Calu3 (cell line): ENCODE measurements around the gene DCC. TPM values are rescaled to one million over a fixed set of nuclear protein-coding genes. Genes with fewer than 3 reads are reported as not detected.

Experiments
- BruUV-seq: library from RNA; stranded (reverse); fragments of 400-500 nt; replicated peaks from 2 replicates; lab custom pipeline; 2021; lab: Mats Ljungman, UMichigan
- CTCF ChIA-PET: fragments of 300-600 bp; sonication (Branson Sonifier 250); formaldehyde crosslinking; loops from one replicate; lab custom pipeline; 2022; ENCODE audit warnings: antibody characterized with exemption; lab: Charles Lee
- DNase-seq: peaks from one replicate; pipeline ENCODE4 v3.0.0; 2022
- H3K27ac Mint-ChIP-seq: one replicate; pipeline ENCODE4 v1.8.0; 2022; ENCODE audit warnings: mixed read lengths; ENCODE audit not compliant: unreplicated experiment
- H3K27me3 Mint-ChIP-seq: one replicate; pipeline ENCODE4 v1.8.0; 2022; ENCODE audit warnings: mixed read lengths; ENCODE audit not compliant: unreplicated experiment
- H3K36me3 Mint-ChIP-seq: one replicate; pipeline ENCODE4 v1.8.0; 2022; ENCODE audit warnings: mild to moderate bottlenecking, moderate library complexity, mixed read lengths; ENCODE audit not compliant: insufficient read depth, unreplicated experiment
- H3K4me1 Mint-ChIP-seq: one replicate; pipeline ENCODE4 v1.8.0; 2022; ENCODE audit warnings: mild to moderate bottlenecking, low read depth, mixed read lengths; ENCODE audit not compliant: unreplicated experiment
- H3K4me3 Mint-ChIP-seq: one replicate; pipeline ENCODE4 v1.8.0; 2022; ENCODE audit warnings: mild to moderate bottlenecking, low read depth, moderate library complexity, mixed read lengths; ENCODE audit not compliant: unreplicated experiment
- H3K9me3 Mint-ChIP-seq: one replicate; pipeline ENCODE4 v1.8.0; 2022; ENCODE audit warnings: low read depth, mixed read lengths; ENCODE audit not compliant: unreplicated experiment
- intact Hi-C: fragments of 100-400 bp; cut with micrococcal nuclease; formaldehyde crosslinking; loops from one replicate; pipeline ENCODE4 v1.10.0; 2022; ENCODE audit not compliant: unreplicated experiment
- total RNA-seq: library from RNA; stranded (reverse); gene quantifications from 2 replicates; pipeline ENCODE4 v1.2.3, GENCODE V29; 2022
- TF ChIP-seq, protein P1 (sequence below): fragments of 200-600 bp; IDR thresholded peaks from one replicate; pipeline ENCODE4 v1.8.0; 2022; ENCODE audit warnings: antibody characterized with exemption; ENCODE audit not compliant: unreplicated experiment

The DCC gene
- total RNA-seq, 1 experiment from 2014 or later: not detected

- no peak overlapping the region for H3K4me3 Mint-ChIP-seq
- peaks cover 4% of the 10 kb centered on the region for H3K9me3 Mint-ChIP-seq
- no peaks in the 10 kb centered on the region for H3K4me1 Mint-ChIP-seq
- CTCF ChIA-PET: no interaction called here
- TF ChIP-seq, protein P1, sequence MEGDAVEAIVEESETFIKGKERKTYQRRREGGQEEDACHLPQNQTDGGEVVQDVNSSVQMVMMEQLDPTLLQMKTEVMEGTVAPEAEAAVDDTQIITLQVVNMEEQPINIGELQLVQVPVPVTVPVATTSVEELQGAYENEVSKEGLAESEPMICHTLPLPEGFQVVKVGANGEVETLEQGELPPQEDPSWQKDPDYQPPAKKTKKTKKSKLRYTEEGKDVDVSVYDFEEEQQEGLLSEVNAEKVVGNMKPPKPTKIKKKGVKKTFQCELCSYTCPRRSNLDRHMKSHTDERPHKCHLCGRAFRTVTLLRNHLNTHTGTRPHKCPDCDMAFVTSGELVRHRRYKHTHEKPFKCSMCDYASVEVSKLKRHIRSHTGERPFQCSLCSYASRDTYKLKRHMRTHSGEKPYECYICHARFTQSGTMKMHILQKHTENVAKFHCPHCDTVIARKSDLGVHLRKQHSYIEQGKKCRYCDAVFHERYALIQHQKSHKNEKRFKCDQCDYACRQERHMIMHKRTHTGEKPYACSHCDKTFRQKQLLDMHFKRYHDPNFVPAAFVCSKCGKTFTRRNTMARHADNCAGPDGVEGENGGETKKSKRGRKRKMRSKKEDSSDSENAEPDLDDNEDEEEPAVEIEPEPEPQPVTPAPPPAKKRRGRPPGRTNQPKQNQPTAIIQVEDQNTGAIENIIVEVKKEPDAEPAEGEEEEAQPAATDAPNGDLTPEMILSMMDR: no peak
- no peak for DNase-seq
- no peaks in the 10 kb centered on the region for H3K27me3 Mint-ChIP-seq
- intact Hi-C loops: no loop called here
- no peak overlapping the region for H3K27ac Mint-ChIP-seq
- BruUV-seq: no TSS peak
- H3K36me3 Mint-ChIP-seq: no peaks in the 10 kb centered on the region
These were observed 813.8 kb downstream of the DCC start for GRCh38 chr18:53153800-53154199.

DNA sequence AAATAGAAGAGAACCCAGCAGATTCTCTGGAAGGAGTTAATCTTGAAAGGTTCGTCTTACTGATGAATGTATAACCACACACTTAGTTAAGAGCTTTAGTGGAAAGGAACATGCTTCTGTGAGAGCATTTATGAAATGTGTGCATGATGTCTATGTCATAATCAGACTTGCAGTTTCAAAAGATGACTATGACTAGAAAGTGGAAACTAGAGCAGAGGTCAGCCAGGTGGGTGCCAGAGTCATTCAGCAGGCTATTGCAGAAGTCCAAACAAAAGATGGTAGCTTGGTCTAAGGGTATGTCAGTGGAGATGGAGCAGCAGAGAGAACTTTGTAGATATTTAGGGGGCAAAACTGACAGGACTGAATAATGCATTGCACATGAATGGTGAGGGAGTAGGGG is 825.8 kb downstream of the DCC start:
- H3K27me3 Mint-ChIP-seq: no peaks in the 10 kb centered on the region
- H3K4me1 Mint-ChIP-seq: no peaks in the 10 kb centered on the region
- H3K36me3 Mint-ChIP-seq: no peaks in the 10 kb centered on the region
- peaks cover 15% of the 10 kb centered on the region for H3K9me3 Mint-ChIP-seq
- no peak overlapping the region for H3K4me3 Mint-ChIP-seq
- BruUV-seq: no TSS peak
- no peak overlapping the region for H3K27ac Mint-ChIP-seq
- no peak for DNase-seq
- TF ChIP-seq, protein P1: no peak
- CTCF ChIA-PET: no interaction called here
- intact Hi-C loops: no loop called here

DNA sequence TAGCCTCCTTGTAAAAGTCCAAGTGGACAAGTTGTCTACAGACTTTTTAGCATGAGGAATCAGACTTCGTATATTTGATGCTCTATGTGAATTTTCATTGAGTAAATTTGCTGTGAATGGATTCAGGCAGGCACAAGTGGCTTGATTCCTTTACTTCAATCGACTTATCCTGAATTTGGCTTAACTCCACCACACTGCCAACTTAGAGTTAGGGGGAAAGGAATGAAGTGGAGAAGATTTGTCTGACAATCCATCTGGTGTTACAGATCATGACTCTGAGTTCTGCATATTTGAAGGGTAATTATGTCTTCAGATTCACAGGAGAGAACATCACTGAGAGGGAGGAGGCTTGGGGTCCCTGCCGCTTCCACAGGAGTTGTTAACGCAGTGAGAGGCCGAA is 829.3 kb downstream of the DCC start:
- BruUV-seq: no TSS peak
- intact Hi-C loops: no loop called here
- Mint-ChIP-seq H3K27ac (no peak overlapping the region), H3K36me3 (no peaks in the 10 kb centered on the region), H3K27me3 (no peaks in the 10 kb centered on the region), H3K9me3 (peaks cover 7% of the 10 kb centered on the region), H3K4me1 (no peaks in the 10 kb centered on the region), H3K4me3 (no peak overlapping the region)
- no peak for DNase-seq
- TF ChIP-seq, protein P1: no peak
- CTCF ChIA-PET: no interaction called here

DNA sequence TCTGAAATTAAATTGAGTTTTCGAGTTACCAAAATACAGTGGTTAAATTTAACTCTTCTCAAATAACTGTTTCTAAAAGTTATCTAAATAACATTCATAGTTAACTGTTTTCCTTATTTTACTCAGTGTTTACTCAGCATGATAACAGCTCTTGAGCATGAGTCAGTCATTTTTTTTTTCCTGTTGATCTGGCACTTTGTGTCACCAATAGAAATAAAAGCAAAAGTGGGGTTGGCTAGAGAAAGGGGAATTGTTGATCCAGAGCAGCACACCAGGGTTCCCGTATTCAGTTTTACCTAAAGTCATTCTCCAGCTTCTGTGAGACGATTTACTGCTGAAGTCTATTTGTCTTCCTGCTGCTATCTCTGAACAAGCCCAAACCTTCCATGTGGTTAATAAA is 851.6 kb downstream of the DCC start:
- TF ChIP-seq, protein P1: no peak
- intact Hi-C loops: no loop called here
- Mint-ChIP-seq H3K36me3 (no peaks in the 10 kb centered on the region), H3K9me3 (peaks cover 13% of the 10 kb centered on the region), H3K27ac (no peak overlapping the region), H3K4me3 (no peak overlapping the region), H3K4me1 (no peaks in the 10 kb centered on the region), H3K27me3 (no peaks in the 10 kb centered on the region)
- no TSS peak for BruUV-seq
- no peak for DNase-seq
- CTCF ChIA-PET: no interaction called here

DNA sequence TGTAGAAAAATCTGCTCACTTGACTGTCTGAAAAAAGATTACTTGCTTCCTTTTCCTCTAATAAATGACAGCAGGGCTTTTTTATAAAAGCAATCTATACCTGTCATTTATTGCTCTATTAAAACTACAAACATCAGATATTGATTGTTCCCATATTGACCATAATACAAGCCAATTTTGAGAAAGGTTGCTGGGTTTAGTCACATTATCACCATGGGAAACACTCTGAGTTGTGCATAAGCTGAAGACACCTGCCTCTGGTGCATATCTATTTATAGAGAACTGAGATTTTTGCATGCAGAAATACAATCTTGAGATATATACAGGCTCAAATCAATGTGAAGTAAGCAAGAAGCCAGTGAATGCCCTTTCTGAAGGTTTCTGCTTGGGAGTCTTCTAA is 853.9 kb downstream of the DCC start:
- TF ChIP-seq, protein P1: no peak
- BruUV-seq: no TSS peak
- CTCF ChIA-PET: no interaction called here
- no peaks in the 10 kb centered on the region for H3K4me1 Mint-ChIP-seq
- H3K27me3 Mint-ChIP-seq: no peaks in the 10 kb centered on the region
- H3K4me3 Mint-ChIP-seq: no peak overlapping the region
- intact Hi-C loops: no loop called here
- no peak overlapping the region for H3K27ac Mint-ChIP-seq
- DNase-seq: no peak
- no peaks in the 10 kb centered on the region for H3K36me3 Mint-ChIP-seq
- peaks cover 11% of the 10 kb centered on the region for H3K9me3 Mint-ChIP-seq
